HUES64 (cell line): ENCODE measurements around the gene STYXL2.
A peak's percentile ranks its signal among the peaks of the same experiment; 100 is the strongest.

Experiments used
- H3K27ac ChIP-seq: 2 replicates; pipeline ENCODE4 v1.7.0; 2013; ENCODE audit warnings: low read depth, low read length, inconsistent platforms
- H3K27me3 ChIP-seq: 2 replicates; pipeline ENCODE4 v1.6.1; 2013; ENCODE audit warnings: mild to moderate bottlenecking, low read length; ENCODE audit not compliant: insufficient read depth
- H3K36me3 ChIP-seq: 2 replicates; pipeline ENCODE4 v1.6.1; 2013; ENCODE audit warnings: mild to moderate bottlenecking, low read length; ENCODE audit not compliant: insufficient read depth
- H3K4me1 ChIP-seq: 2 replicates; pipeline ENCODE4 v1.6.1; 2013; ENCODE audit warnings: mild to moderate bottlenecking, low read length, moderate library complexity; ENCODE audit not compliant: insufficient read depth
- H3K4me3 ChIP-seq: 2 replicates; pipeline ENCODE4 v1.5.1; 2013; ENCODE audit warnings: mild to moderate bottlenecking, low read length, moderate library complexity
- H3K9ac ChIP-seq: 2 replicates; pipeline ENCODE4 v1.6.1; 2013; ENCODE audit warnings: mild to moderate bottlenecking, low read depth, low read length
- H3K9me3 ChIP-seq: 2 replicates; pipeline ENCODE4 v1.6.1; 2013; ENCODE audit warnings: low read depth, low read length; ENCODE audit not compliant: insufficient read depth
- WGBS: fragments of 150-250, 120-280 bp; methylation state at CpG from one replicate; pipeline ENCODE4 v1.1.7; 2013; ENCODE audit warnings: missing lambda C conversion rate; 5-methylcytosine and 5-hydroxymethylcytosine counted together

Gene STYXL2

GRCh38 chr1:167126317-167126716, 32.4 kb downstream of the STYXL2 start:
- Histone ChIP-seq H3K36me3 (no peaks in the 10 kb centered on the region), H3K27ac (no peak overlapping the region), H3K9ac (no peak overlapping the region), H3K4me3 (no peak overlapping the region), H3K4me1 (peaks cover 14% of the 10 kb centered on the region), H3K27me3 (peaks cover 6% of the 10 kb centered on the region), H3K9me3 (no peaks in the 10 kb centered on the region)
- 93% methylated on average over 28 of the region's 28 CpGs for WGBS

DNA sequence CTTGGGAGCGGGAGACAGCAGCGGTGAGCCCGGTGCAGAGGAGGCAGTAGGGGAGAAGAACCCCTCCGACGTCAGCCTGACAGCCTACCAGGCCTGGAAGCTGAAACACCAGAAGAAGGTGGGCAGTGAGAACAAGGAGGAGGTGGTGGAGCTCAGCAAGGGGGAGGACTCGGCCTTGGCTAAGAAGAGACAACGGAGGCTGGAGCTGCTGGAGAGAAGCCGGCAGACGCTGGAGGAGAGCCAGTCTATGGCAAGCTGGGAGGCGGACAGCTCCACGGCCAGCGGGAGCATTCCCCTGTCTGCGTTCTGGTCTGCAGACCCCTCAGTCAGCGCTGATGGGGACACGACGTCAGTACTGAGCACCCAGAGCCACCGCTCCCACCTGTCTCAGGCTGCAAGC, 32.9 kb downstream of the STYXL2 start:
- H3K9me3 ChIP-seq, result no peaks in the 10 kb centered on the region
- H3K27me3 ChIP-seq, result peaks cover under 1% of the 10 kb centered on the region; the same call in 1 of the 2 replicates
- H3K4me3 ChIP-seq, result no peak overlapping the region
- 92% methylated on average over 17 of the region's 17 CpGs for WGBS
- peaks cover 11% of the 10 kb centered on the region for H3K4me1 ChIP-seq
- H3K9ac ChIP-seq, result no peak overlapping the region
- H3K36me3 ChIP-seq, result no peaks in the 10 kb centered on the region
- H3K27ac ChIP-seq, result no peak overlapping the region

- H3K4me3 ChIP-seq, result no peak overlapping the region
- 97% methylated on average over 5 of the region's 5 CpGs for WGBS
- H3K9me3 ChIP-seq, result no peaks in the 10 kb centered on the region
- H3K4me1 ChIP-seq, result peaks cover 7% of the 10 kb centered on the region
- H3K9ac ChIP-seq, result no peak overlapping the region
- H3K27me3 ChIP-seq, result no peaks in the 10 kb centered on the region; the same call in 1 of the 2 replicates
- H3K27ac ChIP-seq, result no peak overlapping the region
- no peaks in the 10 kb centered on the region for H3K36me3 ChIP-seq
Observed at GRCh38 chr1:167127236-167127635, 33.4 kb downstream of the STYXL2 start.

GRCh38 chr1:167127661-167128060, 33.8 kb downstream of the STYXL2 start:
- Histone ChIP-seq H3K36me3 (no peaks in the 10 kb centered on the region), H3K27ac (no peak overlapping the region), H3K9me3 (no peaks in the 10 kb centered on the region), H3K27me3 (no peaks in the 10 kb centered on the region), H3K4me3 (no peak overlapping the region), H3K4me1 (peaks cover 2% of the 10 kb centered on the region), H3K9ac (no peak overlapping the region)
- WGBS, result 93% methylated on average over 5 of the region's 5 CpGs

GRCh38 chr1:167128261-167129227, 34.7 kb downstream of the STYXL2 start:
- Histone ChIP-seq H3K9me3 (no peaks in the 10 kb centered on the region), H3K9ac (no peak overlapping the region), H3K27me3 (no peaks in the 10 kb centered on the region), H3K4me1 (no peaks in the 10 kb centered on the region; the same call in 1 of the 2 replicates), H3K27ac (no peak overlapping the region), H3K36me3 (no peaks in the 10 kb centered on the region), H3K4me3 (no peak overlapping the region)
- WGBS, result 95% methylated on average over 17 of the region's 17 CpGs

GRCh38 chr1:167130829-167131510, 37.1 kb downstream of the STYXL2 start:
- Histone ChIP-seq H3K36me3 (no peaks in the 10 kb centered on the region), H3K4me1 (peaks cover 12% of the 10 kb centered on the region), H3K4me3 (no peak overlapping the region), H3K9ac (no peak overlapping the region), H3K27me3 (no peaks in the 10 kb centered on the region), H3K9me3 (no peaks in the 10 kb centered on the region), H3K27ac (no peak overlapping the region)
- 90% methylated on average over 4 of the region's 4 CpGs for WGBS

- Histone ChIP-seq H3K27me3 (no peaks in the 10 kb centered on the region), H3K4me3 (no peak overlapping the region), H3K4me1 (peaks cover 27% of the 10 kb centered on the region), H3K9me3 (no peaks in the 10 kb centered on the region), H3K9ac (no peak overlapping the region), H3K36me3 (no peaks in the 10 kb centered on the region), H3K27ac (no peak overlapping the region)
- 92% methylated on average over 8 of the region's 8 CpGs for WGBS
Observed at GRCh38 chr1:167132301-167133010, 38.6 kb downstream of the STYXL2 start.

DNA sequence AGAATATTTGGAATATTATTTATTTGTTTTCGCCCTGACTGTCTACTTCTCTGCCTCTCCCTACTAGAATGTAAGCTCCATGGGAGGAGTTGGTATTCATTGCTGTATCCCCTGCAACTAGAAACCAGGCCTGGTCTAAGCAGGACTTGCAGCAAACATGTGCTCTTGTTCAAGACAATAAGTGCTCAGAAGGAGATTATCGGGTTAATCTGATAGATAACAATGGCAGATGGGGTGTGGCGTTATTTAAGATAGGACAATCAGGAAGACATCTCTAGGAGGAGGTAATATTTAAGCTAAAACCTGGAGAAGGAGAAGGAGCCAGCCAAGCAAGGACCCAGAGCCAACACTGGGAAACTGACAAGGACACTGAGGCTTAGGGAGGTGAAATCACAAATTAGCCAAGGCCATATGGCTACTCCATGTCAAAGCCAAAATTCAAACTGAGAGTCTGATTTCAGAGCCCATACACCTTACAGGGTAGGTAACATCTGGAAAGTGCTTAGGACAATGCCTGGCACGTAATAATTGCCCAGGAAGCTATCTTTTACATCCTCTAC, 41.5 kb downstream of the STYXL2 start:
- WGBS, result 87% methylated on average over 3 of the region's 4 CpGs
- Histone ChIP-seq H3K9ac (no peak overlapping the region), H3K27ac (no peak overlapping the region), H3K36me3 (no peaks in the 10 kb centered on the region), H3K27me3 (no peaks in the 10 kb centered on the region), H3K4me1 (peaks cover 48% of the 10 kb centered on the region), H3K9me3 (no peaks in the 10 kb centered on the region), H3K4me3 (no peak overlapping the region)

- no peaks in the 10 kb centered on the region for H3K27me3 ChIP-seq
- peaks cover 48% of the 10 kb centered on the region for H3K4me1 ChIP-seq
- peak overlapping the region; percentile 9; the same call in 1 of the 2 replicates for H3K9ac ChIP-seq
- WGBS, result 16% methylated on average over 2 of the region's 2 CpGs
- no peaks in the 10 kb centered on the region for H3K9me3 ChIP-seq
- no peak overlapping the region for H3K4me3 ChIP-seq
- H3K27ac ChIP-seq, result peak overlapping the region; percentile 44
- no peaks in the 10 kb centered on the region for H3K36me3 ChIP-seq
Observed at GRCh38 chr1:167136191-167136614, 42.3 kb downstream of the STYXL2 start.

DNA sequence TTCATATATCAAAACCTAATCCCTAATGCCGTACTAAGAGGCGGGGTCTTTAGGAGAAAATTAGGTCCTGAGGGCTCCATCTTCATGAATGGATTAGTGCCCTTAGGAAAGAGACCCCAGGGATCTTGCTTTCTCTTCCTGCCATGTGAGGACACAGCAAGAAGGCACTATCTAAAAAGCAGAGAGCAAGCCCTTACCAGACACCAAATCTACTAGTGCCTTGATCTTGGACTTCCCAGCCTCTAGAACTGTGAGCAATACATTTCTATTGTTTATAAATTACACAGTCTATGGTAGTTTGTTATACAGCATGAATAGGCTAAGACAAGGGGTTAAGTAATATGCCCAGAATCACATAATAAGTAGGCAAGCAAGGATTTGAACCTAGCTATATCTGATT, 42.9 kb downstream of the STYXL2 start:
- Histone ChIP-seq H3K27me3 (no peaks in the 10 kb centered on the region), H3K27ac (peak overlapping the region; percentile 44), H3K4me1 (peaks cover 48% of the 10 kb centered on the region), H3K4me3 (no peak overlapping the region), H3K36me3 (no peaks in the 10 kb centered on the region), H3K9me3 (no peaks in the 10 kb centered on the region), H3K9ac (peak overlapping the region; percentile 9; the same call in 1 of the 2 replicates)
- WGBS, result 88% methylated on average over 2 of the region's 2 CpGs
